ENCODE results near the gene TARS3. TPM values are rescaled to one million over a fixed set of nuclear protein-coding genes. Genes with fewer than 3 reads are reported as not detected.

Gene TARS3
- total and polyA plus RNA-seq, 4 donors, result 2.8 to 20.6 (median 13.2) TPM

GRCh38 chr15:101692801-101693598 is 31.3 kb downstream of the TARS3 start:
- Histone ChIP-seq H3K36me3 (ENCODE audit: control insufficient read depth in 1 of 2, insufficient read depth in 2 of 2, low read length in 1 of 2) (peaks cover 3 to 14% of the 10 kb centered on the region in 2 donors), H3K27me3 (ENCODE audit: control insufficient read depth in 1 of 2, insufficient read depth in 2 of 2, low read length in 1 of 2) (no peaks in the 10 kb centered on the region), H3K27ac (ENCODE audit: low read depth in 1 of 2, low read length in 2 of 2) (no peak overlapping the region), H3K9me3 (ENCODE audit: control insufficient read depth, low read length) (no peaks in the 10 kb centered on the region), H3K4me3 (ENCODE audit: low read length in 2 of 2) (no peak overlapping the region), H3K4me1 (ENCODE audit: control insufficient read depth in 1 of 2, insufficient read depth in 2 of 2, low read length in 2 of 2) (no peaks in the 10 kb centered on the region)
- intact Hi-C loops (cut with DNase I), result no loop called here
- no peak for DNase-seq
- 96 to 98% methylated on average over 4 of the region's 4 CpGs for WGBS, 2 donors
- ATAC-seq (ENCODE audit: low FRiP score), result no peak

GRCh38 chr15:101689901-101690300 is 34.4 kb downstream of the TARS3 start:
- ATAC-seq (ENCODE audit: low FRiP score) (no peak), DNase-seq (no peak)
- WGBS, 2 donors, result 95% methylated on average over 6 of the region's 6 CpGs

GRCh38 chr15:101686718-101687117 is 37.6 kb downstream of the TARS3 start:
- WGBS, 2 donors, result 81 to 83% methylated on average over 2 of the region's 2 CpGs
- H3K9me3 ChIP-seq (ENCODE audit: control insufficient read depth, low read length), result no peaks in the 10 kb centered on the region
- ATAC-seq (ENCODE audit: low FRiP score) (no peak), DNase-seq (no peak)
- H3K27me3 ChIP-seq (ENCODE audit: control insufficient read depth in 1 of 2, insufficient read depth in 2 of 2, low read length in 1 of 2), result no peaks in the 10 kb centered on the region
- no peaks in the 10 kb centered on the region for H3K4me1 ChIP-seq (ENCODE audit: control insufficient read depth in 1 of 2, insufficient read depth in 2 of 2, low read length in 2 of 2)
- intact Hi-C loops (cut with DNase I), result no loop called here
- no peak overlapping the region for H3K27ac ChIP-seq (ENCODE audit: low read depth in 1 of 2, low read length in 2 of 2)
- peaks cover 0 to 5% of the 10 kb centered on the region in 2 donors for H3K36me3 ChIP-seq (ENCODE audit: control insufficient read depth in 1 of 2, insufficient read depth in 2 of 2, low read length in 1 of 2)
- H3K4me3 ChIP-seq (ENCODE audit: low read length in 2 of 2), result no peak overlapping the region

More at GRCh38 chr15:101689901-101690300, 34.4 kb downstream of the TARS3 start:
- H3K4me1 ChIP-seq (ENCODE audit: control insufficient read depth in 1 of 2, insufficient read depth in 2 of 2, low read length in 2 of 2), result no peaks in the 10 kb centered on the region
- no peaks in the 10 kb centered on the region for H3K9me3 ChIP-seq (ENCODE audit: control insufficient read depth, low read length)
- intact Hi-C loops (cut with DNase I), result no loop called here
- no peak overlapping the region for H3K27ac ChIP-seq (ENCODE audit: low read depth in 1 of 2, low read length in 2 of 2)
- H3K36me3 ChIP-seq (ENCODE audit: control insufficient read depth in 1 of 2, insufficient read depth in 2 of 2, low read length in 1 of 2), result peaks cover 0 to 11% of the 10 kb centered on the region in 2 donors
- H3K4me3 ChIP-seq (ENCODE audit: low read length in 2 of 2), result no peak overlapping the region
- no peaks in the 10 kb centered on the region for H3K27me3 ChIP-seq (ENCODE audit: control insufficient read depth in 1 of 2, insufficient read depth in 2 of 2, low read length in 1 of 2)

- ATAC-seq (ENCODE audit: low FRiP score) (no peak), DNase-seq (no peak)
- H3K36me3 ChIP-seq (ENCODE audit: control insufficient read depth in 1 of 2, insufficient read depth in 2 of 2, low read length in 1 of 2), result peaks cover 0 to 4% of the 10 kb centered on the region in 2 donors
- 96 to 97% methylated on average over 3 of the region's 3 CpGs for WGBS, 2 donors
- intact Hi-C loops (cut with DNase I), result no loop called here
- H3K4me1 ChIP-seq (ENCODE audit: control insufficient read depth in 1 of 2, insufficient read depth in 2 of 2, low read length in 2 of 2), result no peaks in the 10 kb centered on the region
- no peak overlapping the region for H3K27ac ChIP-seq (ENCODE audit: low read depth in 1 of 2, low read length in 2 of 2)
- no peaks in the 10 kb centered on the region for H3K9me3 ChIP-seq (ENCODE audit: control insufficient read depth, low read length)
- no peak overlapping the region for H3K4me3 ChIP-seq (ENCODE audit: low read length in 2 of 2)
- H3K27me3 ChIP-seq (ENCODE audit: control insufficient read depth in 1 of 2, insufficient read depth in 2 of 2, low read length in 1 of 2), result no peaks in the 10 kb centered on the region
Measured at GRCh38 chr15:101684877-101685276, 39.4 kb downstream of the TARS3 start.

- Histone ChIP-seq H3K9me3 (ENCODE audit: control insufficient read depth, low read length) (no peaks in the 10 kb centered on the region), H3K36me3 (ENCODE audit: control insufficient read depth in 1 of 2, insufficient read depth in 2 of 2, low read length in 1 of 2) (peaks cover 0 to 3% of the 10 kb centered on the region in 2 donors), H3K4me1 (ENCODE audit: control insufficient read depth in 1 of 2, insufficient read depth in 2 of 2, low read length in 2 of 2) (no peaks in the 10 kb centered on the region), H3K27ac (ENCODE audit: low read depth in 1 of 2, low read length in 2 of 2) (no peak overlapping the region), H3K27me3 (ENCODE audit: control insufficient read depth in 1 of 2, insufficient read depth in 2 of 2, low read length in 1 of 2) (no peaks in the 10 kb centered on the region), H3K4me3 (ENCODE audit: low read length in 2 of 2) (no peak overlapping the region)
- DNase-seq (no peak), ATAC-seq (ENCODE audit: low FRiP score) (no peak)
- intact Hi-C loops (cut with DNase I), result no loop called here
- 72 to 76% methylated on average over 1 of the region's 1 CpG for WGBS, 2 donors
Measured at GRCh38 chr15:101684384-101684783, 39.9 kb downstream of the TARS3 start.

- Histone ChIP-seq H3K27me3 (ENCODE audit: control insufficient read depth in 1 of 2, insufficient read depth in 2 of 2, low read length in 1 of 2) (no peaks in the 10 kb centered on the region), H3K27ac (ENCODE audit: low read depth in 1 of 2, low read length in 2 of 2) (no peak overlapping the region), H3K4me1 (ENCODE audit: control insufficient read depth in 1 of 2, insufficient read depth in 2 of 2, low read length in 2 of 2) (no peaks in the 10 kb centered on the region), H3K4me3 (ENCODE audit: low read length in 2 of 2) (no peak overlapping the region), H3K36me3 (ENCODE audit: control insufficient read depth in 1 of 2, insufficient read depth in 2 of 2, low read length in 1 of 2) (peaks cover 3 to 5% of the 10 kb centered on the region in 2 donors), H3K9me3 (ENCODE audit: control insufficient read depth, low read length) (no peaks in the 10 kb centered on the region)
- intact Hi-C loops (cut with DNase I), result no loop called here
- DNase-seq, result no peak
- no peak for ATAC-seq (ENCODE audit: low FRiP score)
- WGBS, 2 donors, result 64 to 69% methylated on average over 2 of the region's 2 CpGs
Measured at GRCh38 chr15:101679806-101680205, 44.5 kb downstream of the TARS3 start.

- intact Hi-C loops (cut with DNase I), result no loop called here
- no peak overlapping the region for H3K27ac ChIP-seq (ENCODE audit: low read depth in 1 of 2, low read length in 2 of 2)
- 78 to 88% methylated on average over 4 of the region's 4 CpGs for WGBS, 2 donors
- H3K4me3 ChIP-seq (ENCODE audit: low read length in 2 of 2), result no peak overlapping the region
- H3K4me1 ChIP-seq (ENCODE audit: control insufficient read depth in 1 of 2, insufficient read depth in 2 of 2, low read length in 2 of 2), result no peaks in the 10 kb centered on the region
- no peaks in the 10 kb centered on the region for H3K9me3 ChIP-seq (ENCODE audit: control insufficient read depth, low read length)
- DNase-seq, result no peak
- no peak for ATAC-seq (ENCODE audit: low FRiP score)
- peaks cover 3 to 5% of the 10 kb centered on the region in 2 donors for H3K36me3 ChIP-seq (ENCODE audit: control insufficient read depth in 1 of 2, insufficient read depth in 2 of 2, low read length in 1 of 2)
- no peaks in the 10 kb centered on the region for H3K27me3 ChIP-seq (ENCODE audit: control insufficient read depth in 1 of 2, insufficient read depth in 2 of 2, low read length in 1 of 2)
Measured at GRCh38 chr15:101676921-101677329, 47.3 kb downstream of the TARS3 start.

GRCh38 chr15:101675796-101676582 is 48.3 kb downstream of the TARS3 start:
- no peak for ATAC-seq (ENCODE audit: low FRiP score)
- H3K27ac ChIP-seq (ENCODE audit: low read depth in 1 of 2, low read length in 2 of 2), result no peak overlapping the region
- DNase-seq, result no peak
- no peak overlapping the region for H3K4me3 ChIP-seq (ENCODE audit: low read length in 2 of 2)
- no peaks in the 10 kb centered on the region for H3K9me3 ChIP-seq (ENCODE audit: control insufficient read depth, low read length)
- WGBS, 2 donors, result 80 to 81% methylated on average over 16 of the region's 16 CpGs
- intact Hi-C loops (cut with DNase I), result no loop called here
- H3K4me1 ChIP-seq (ENCODE audit: control insufficient read depth in 1 of 2, insufficient read depth in 2 of 2, low read length in 2 of 2), result no peaks in the 10 kb centered on the region
- H3K36me3 ChIP-seq (ENCODE audit: control insufficient read depth in 1 of 2, insufficient read depth in 2 of 2, low read length in 1 of 2), result peaks cover 3 to 5% of the 10 kb centered on the region in 2 donors
- H3K27me3 ChIP-seq (ENCODE audit: control insufficient read depth in 1 of 2, insufficient read depth in 2 of 2, low read length in 1 of 2), result no peaks in the 10 kb centered on the region
